IMR-90 (cell line): ENCODE data around the gene PLPP6. TPM values are rescaled to one million over a fixed set of nuclear protein-coding genes. Genes with fewer than 3 reads are reported as not detected.

Experiments used
- ATAC-seq: fragments of 200-7000 bp; cut with Tn5 transposase; 2 replicates; pipeline ENCODE4 v1.9.1; 2020; ENCODE audit warnings: low read depth, mild to moderate bottlenecking, moderate library complexity
- BruUV-seq: library from RNA; stranded (reverse); fragments of 400-500 nt; replicated peaks from 2 replicates; lab custom pipeline; 2021; lab: Mats Ljungman, UMichigan
- CTCF ChIA-PET: fragments of 300-600 bp; formaldehyde crosslinking; extraction: SDS; loops from one replicate; lab custom pipeline; 2021; ENCODE audit warnings: antibody characterized with exemption; lab: Yijun Ruan, JAX
- POLR2A ChIA-PET: fragments of 300-600 bp; sonication (Branson Sonifier 250); formaldehyde crosslinking; loops from one replicate; lab custom pipeline; 2022; ENCODE audit warnings: antibody characterized with exemption; ENCODE audit not compliant: unreplicated experiment; lab: Charles Lee
- DNase-seq: peaks from one replicate; pipeline ENCODE4 v3.0.0; 2013
- H2AFZ ChIP-seq: replicated peaks from 2 replicates; pipeline ENCODE3; 2013; ENCODE audit warnings: low read length, mild to moderate bottlenecking; ENCODE audit not compliant: poor library complexity
- H2AK5ac ChIP-seq: 2 replicates; pipeline ENCODE4 v1.6.1; 2013; ENCODE audit warnings: low read depth, low read length, inconsistent platforms
- H2AK9ac ChIP-seq: replicated peaks from 2 replicates; pipeline ENCODE3; 2013; ENCODE audit warnings: mild to moderate bottlenecking, low read depth, low read length, moderate library complexity; ENCODE audit not compliant: poor library complexity
- H2BK120ac ChIP-seq: 2 replicates; pipeline ENCODE4 v1.6.1; 2013; ENCODE audit warnings: low read depth, low read length, inconsistent platforms
- H2BK15ac ChIP-seq: 3 replicates; pipeline ENCODE4 v1.6.1; 2013; ENCODE audit warnings: low read depth, low read length, inconsistent platforms
- H2BK20ac ChIP-seq: 2 replicates; pipeline ENCODE4 v1.6.1; 2013; ENCODE audit warnings: low read depth, mild to moderate bottlenecking, inconsistent platforms, low read length, moderate library complexity
- H2BK5ac ChIP-seq: 2 replicates; pipeline ENCODE4 v1.6.1; 2013; ENCODE audit warnings: mild to moderate bottlenecking, low read depth, low read length, inconsistent platforms; ENCODE audit not compliant: poor library complexity, severe bottlenecking
- H3K14ac ChIP-seq: replicated peaks from 2 replicates; pipeline ENCODE4 v1.6.1; 2013; ENCODE audit warnings: low read depth, low read length, inconsistent platforms
- H3K18ac ChIP-seq: 2 replicates; pipeline ENCODE4 v1.6.1; 2013; ENCODE audit warnings: low read depth, low read length, control low read depth
- H3K23ac ChIP-seq: 2 replicates; pipeline ENCODE4 v1.6.1; 2013; ENCODE audit warnings: low read depth, low read length, inconsistent platforms
- H3K27ac ChIP-seq: 2 replicates; pipeline ENCODE4 v1.5.1; 2013; ENCODE audit warnings: mild to moderate bottlenecking, control low read depth, low read length; ENCODE audit not compliant: insufficient read depth
- H3K27me3 ChIP-seq: 2 replicates; pipeline ENCODE4 v1.6.1; 2013; ENCODE audit warnings: low read length; ENCODE audit not compliant: control insufficient read depth, insufficient read depth
- H3K36me3 ChIP-seq: 2 replicates; pipeline ENCODE4 v1.6.1; 2013; ENCODE audit warnings: low read length, mixed read lengths; ENCODE audit not compliant: control insufficient read depth, insufficient read depth
- H3K4ac ChIP-seq: 2 replicates; pipeline ENCODE4 v1.6.1; 2013; ENCODE audit warnings: low read depth, low read length, inconsistent platforms
- H3K4me1 ChIP-seq: 2 replicates; pipeline ENCODE4 v1.6.1; 2013; ENCODE audit warnings: low read length, mixed read lengths; ENCODE audit not compliant: control insufficient read depth, insufficient read depth
- H3K4me2 ChIP-seq: 2 replicates; pipeline ENCODE4 v1.6.1; 2013; ENCODE audit warnings: low read depth, mild to moderate bottlenecking, control low read depth, low read length, moderate library complexity
- H3K4me3 ChIP-seq: 2 replicates; pipeline ENCODE4 v1.5.1; 2013; ENCODE audit warnings: low read depth, mild to moderate bottlenecking, control low read depth, low read length, moderate library complexity; ENCODE audit not compliant: insufficient read depth
- H3K56ac ChIP-seq: 2 replicates; pipeline ENCODE4 v1.6.1; 2013; ENCODE audit warnings: low read length, inconsistent platforms; ENCODE audit not compliant: insufficient read depth; ENCODE audit errors: extremely low read depth
- H3K79me1 ChIP-seq, 2 experiments: 2 replicates each; pipeline ENCODE4 v1.6.1; 2013; ENCODE audit warnings: low read length in 2 of 2, inconsistent platforms in 1 of 2, low read depth in 1 of 2
- H3K9ac ChIP-seq: 2 replicates; pipeline ENCODE4 v1.6.1; 2013; ENCODE audit warnings: low read depth, low read length, control low read depth
- H3K9me1 ChIP-seq: 2 replicates; pipeline ENCODE4 v1.6.1; 2013; ENCODE audit warnings: low read length, inconsistent platforms; ENCODE audit not compliant: insufficient read depth
- H3K9me3 ChIP-seq: 2 replicates; pipeline ENCODE4 v1.6.1; 2013; ENCODE audit warnings: low read length; ENCODE audit not compliant: control insufficient read depth, insufficient read depth
- H4K20me1 ChIP-seq: 2 replicates; pipeline ENCODE4 v1.6.1; 2013; ENCODE audit warnings: low read length, inconsistent platforms; ENCODE audit not compliant: insufficient read depth
- H4K5ac ChIP-seq: 2 replicates; pipeline ENCODE4 v1.6.1; 2013; ENCODE audit warnings: mild to moderate bottlenecking, low read depth, low read length, control low read depth
- H4K8ac ChIP-seq, 2 experiments: 2 replicates each; pipeline ENCODE4 v1.6.1; 2013; ENCODE audit warnings: low read depth in 2 of 2, low read length in 2 of 2, control low read depth in 1 of 2, inconsistent platforms in 1 of 2
- H4K91ac ChIP-seq: 2 replicates; pipeline ENCODE4 v1.6.1; 2013; ENCODE audit warnings: low read depth, low read length, inconsistent platforms; ENCODE audit not compliant: insufficient read depth
- FOS ChIP-seq: fragments of 150-350 bp; IDR thresholded peaks from 2 replicates; pipeline ENCODE4 v1.6.1; 2016; ENCODE audit warnings: low read depth, low read length
- WGBS, 2 experiments: methylation state at CpG; one replicate each; pipeline versions ENCODE4 v1.1.5 to v1.1.7; 2013; ENCODE audit warnings: missing lambda C conversion rate in 2 of 2; ENCODE audit not compliant: insufficient read length in 1 of 2; ENCODE audit errors: extremely low coverage in 2 of 2; 5-methylcytosine and 5-hydroxymethylcytosine counted together
- dilution Hi-C: fragments of 300-500 bp; cut with HindIII; formaldehyde crosslinking; loops from one replicate; pipeline ENCODE4 v1.14.3; 2018; ENCODE audit warnings: low sequenced_read_pairs; ENCODE audit not compliant: unreplicated experiment
- in situ Hi-C: fragments of 300-500 bp; cut with MboI; formaldehyde crosslinking; loops from 3 replicates; pipeline ENCODE4 v1.14.3; 2019; ENCODE audit warnings: low sequenced_read_pairs, inconsistent platforms, mixed read lengths
- intact Hi-C: fragments of 100-400 bp; cut with micrococcal nuclease; formaldehyde crosslinking; loops from 2 replicates; pipeline ENCODE4 v1.10.0; 2022
- polyA plus RNA-seq, 3 experiments: library from polyadenylated mRNA; depleted of rRNA; stranded (reverse); fragments of >200 nt; gene quantifications; 2 replicates each; pipeline ENCODE4 v1.2.3, GENCODE V29; 2012; ENCODE audit warnings: low replicate concordance in 1 of 3
- total RNA-seq: library from RNA; depleted of rRNA; stranded (reverse); fragments of >200 nt; gene quantifications from 2 replicates; pipeline ENCODE4 v1.2.3, GENCODE V29; 2012

PLPP6 gene
- total and polyA plus RNA-seq, 2 of the 4 experiments (the other 2 are of a cell fraction): 3.4 to 5.9 TPM

DNA sequence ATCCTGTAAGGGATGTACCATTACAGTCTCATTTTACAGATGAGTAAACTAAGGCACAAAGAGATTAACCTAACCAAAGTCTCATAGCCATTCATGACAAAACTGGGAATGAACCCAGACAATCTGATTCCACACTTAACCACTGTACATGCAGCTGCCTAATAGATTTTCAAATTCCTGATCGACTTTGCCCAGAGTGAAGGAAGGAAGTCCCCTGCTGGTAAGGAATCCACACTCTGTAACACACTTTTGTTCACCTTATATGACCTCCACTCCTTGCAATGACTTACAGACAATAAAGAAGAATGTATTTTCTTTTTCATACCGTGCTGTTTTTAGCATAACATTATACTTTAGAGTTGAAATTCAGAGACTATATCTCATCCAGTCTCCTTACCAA is 31.3 kb upstream of the PLPP6 start:
- no peak for DNase-seq
- dilution Hi-C loops (no loop called here), in situ Hi-C loops (no loop called here), intact Hi-C loops (loop anchor here (10.0 kb wide), 1 partner anchor 56 kb away; no protein-coding TSS in a partner anchor)
- Histone ChIP-seq H4K8ac (no peak overlapping the region), H2AK5ac (no peak overlapping the region), H3K4me3 (no peak overlapping the region), H4K91ac (no peak overlapping the region), H3K27me3 (no peaks in the 10 kb centered on the region; the same call in none of the 2 replicates), H3K79me1 (no peaks in the 10 kb centered on the region), H2BK120ac (no peak overlapping the region), H3K4me2 (no peak overlapping the region), H3K36me3 (no peaks in the 10 kb centered on the region), H3K4ac (no peak overlapping the region), H2BK15ac (no peak overlapping the region), H3K4me1 (no peaks in the 10 kb centered on the region), H3K9me1 (no peaks in the 10 kb centered on the region), H2BK20ac (no peak overlapping the region), H3K27ac (no peak overlapping the region), H2AK9ac (no peak overlapping the region), H2BK5ac (no peak overlapping the region), H3K56ac (no peak overlapping the region), H4K5ac (no peak overlapping the region), H3K9ac (no peak overlapping the region), H3K14ac (no peak overlapping the region), H3K18ac (no peak overlapping the region), H3K23ac (no peak overlapping the region), H2AFZ (no peak overlapping the region), H4K20me1 (no peaks in the 10 kb centered on the region), H3K9me3 (no peaks in the 10 kb centered on the region)
- no peak for ATAC-seq
- no CpG with 5 or more reads among the region's 2 CpGs for WGBS, 2 experiments
- ChIA-PET POLR2A (no interaction called here), CTCF (no interaction called here)
- TF ChIP-seq FOS: no peak
- BruUV-seq: no TSS peak
